B cell (primary cell): Measurements from ENCODE around the gene PGBD5. TPM values are rescaled to one million over a fixed set of nuclear protein-coding genes. Genes with fewer than 3 reads are reported as not detected.

Experiments used
- ATAC-seq: fragments of 200-7000 bp; cut with Tn5 transposase; one replicate; pipeline ENCODE4 v1.10.0; 2021; ENCODE audit warnings: low read depth, mild to moderate bottlenecking, moderate number of reproducible peaks, moderate library complexity
- CTCF ChIA-PET: fragments of 350-600 bp; sonication (Branson Sonifier 250); formaldehyde crosslinking; loops from one replicate; lab custom pipeline; 2021; ENCODE audit warnings: antibody characterized with exemption, inconsistent platforms; lab: Charles Lee
- POLR2A ChIA-PET: fragments of 350-600 bp; sonication (Branson Sonifier 250); formaldehyde crosslinking; loops from one replicate; lab custom pipeline; 2021; ENCODE audit warnings: antibody characterized with exemption; lab: Charles Lee
- DNase-seq: peaks from one replicate; pipeline ENCODE4 v3.0.0; 2013
- H2AFZ ChIP-seq: 2 replicates; pipeline ENCODE4 v1.6.1; 2012; ENCODE audit warnings: mild to moderate bottlenecking, low read depth, low read length; ENCODE audit not compliant: insufficient read depth, poor library complexity, severe bottlenecking
- H3K27ac ChIP-seq, 2 donors: 1 replicate in 1 of 2; 2 replicates in 1 of 2; pipeline ENCODE4 v1.5.1; 2012 to 2013; ENCODE audit warnings: low read length in 2 of 2, mild to moderate bottlenecking in 2 of 2, moderate library complexity in 1 of 2
- H3K27me3 ChIP-seq, 4 experiments: fragments of 200-600 bp in 1 of 4; sonication (generic) in 1 of 4; replicated peaks in 1 of 4; 1 replicate in 2 of 4; 2 replicates in 2 of 4; pipeline versions ENCODE4 v1.6.1 to v1.7.0; 2013 to 2016; ENCODE audit warnings: low read length in 3 of 4, mild to moderate bottlenecking in 2 of 4, mixed read lengths in 1 of 4, moderate library complexity in 1 of 4; ENCODE audit not compliant: insufficient read depth in 4 of 4, control insufficient read depth in 3 of 4; ENCODE audit errors: control extremely low read depth in 1 of 4
- H3K36me3 ChIP-seq, 2 experiments: replicated peaks in 1 of 2; 1 replicate in 1 of 2; 2 replicates in 1 of 2; pipeline versions ENCODE4 v1.6.1 to v1.7.1; 2013; ENCODE audit warnings: low read length in 1 of 2; ENCODE audit not compliant: insufficient read depth in 2 of 2, control insufficient read depth in 1 of 2; ENCODE audit errors: control extremely low read depth in 1 of 2, extremely low read depth in 1 of 2
- H3K4me1 ChIP-seq, 2 donors: fragments of 200-600 bp in 1 of 2; sonication (generic) in 1 of 2; 1 replicate in 1 of 2; 2 replicates in 1 of 2; pipeline versions ENCODE4 v1.5.1 to v1.6.1; 2013 to 2017; ENCODE audit warnings: low read length in 2 of 2; ENCODE audit not compliant: control insufficient read depth in 2 of 2, insufficient read depth in 2 of 2
- H3K4me2 ChIP-seq: replicated peaks from 2 replicates; pipeline ENCODE3; 2012; ENCODE audit warnings: mild to moderate bottlenecking, low read depth, low read length; ENCODE audit not compliant: poor library complexity, severe bottlenecking
- H3K4me3 ChIP-seq, 5 experiments: fragments of 200-600 bp in 1 of 5; sonication (generic) in 1 of 5; 1 replicate in 3 of 5; 2 replicates in 2 of 5; pipeline versions ENCODE4 v1.5.1 to v1.7.0; 2011 to 2016; ENCODE audit warnings: low read length in 4 of 5, mild to moderate bottlenecking in 4 of 5, low read depth in 2 of 5, control low read depth in 1 of 5, moderate library complexity in 1 of 5; ENCODE audit not compliant: insufficient read depth in 1 of 5; ENCODE audit errors: control extremely low read depth in 1 of 5, extremely low read depth in 1 of 5
- H3K79me2 ChIP-seq: fragments of 200-600 bp; sonication (generic); one replicate; pipeline ENCODE4 v1.6.0; 2016; ENCODE audit warnings: low read length; ENCODE audit not compliant: control insufficient read depth, insufficient read depth
- H3K9ac ChIP-seq: fragments of 200-600 bp; sonication (generic); 2 replicates; pipeline ENCODE4 v1.6.1; 2017; ENCODE audit warnings: mild to moderate bottlenecking, low read length, moderate library complexity
- H3K9me3 ChIP-seq, 3 donors: one replicate each; pipeline versions ENCODE4 v1.6.1 to v1.7.1; 2013; ENCODE audit warnings: low read length in 2 of 3; ENCODE audit not compliant: control insufficient read depth in 2 of 3, insufficient read depth in 1 of 3; ENCODE audit errors: control extremely low read depth in 1 of 3
- H4K20me1 ChIP-seq: 2 replicates; pipeline ENCODE4 v1.6.0; 2012; ENCODE audit warnings: mild to moderate bottlenecking, low read length; ENCODE audit not compliant: insufficient read depth, control insufficient read depth, poor library complexity, severe bottlenecking
- H3K27ac Mint-ChIP-seq: one replicate; pipeline ENCODE4 v1.8.0; 2021; ENCODE audit warnings: mixed read lengths
- H3K27me3 Mint-ChIP-seq: one replicate; pipeline ENCODE4 v1.8.0; 2021; ENCODE audit warnings: mixed read lengths
- H3K4me1 Mint-ChIP-seq: one replicate; pipeline ENCODE4 v1.8.0; 2021; ENCODE audit warnings: mixed read lengths
- H3K4me3 Mint-ChIP-seq: one replicate; pipeline ENCODE4 v1.8.0; 2021; ENCODE audit warnings: mixed read lengths
- H3K9me3 Mint-ChIP-seq: one replicate; pipeline ENCODE4 v1.8.0; 2022; ENCODE audit warnings: mixed read lengths; ENCODE audit not compliant: insufficient read depth
- CTCF ChIP-seq: fragments of 200-600 bp; IDR thresholded peaks from one replicate; pipeline ENCODE4 v1.8.0; 2022; ENCODE audit warnings: antibody characterized with exemption, mild to moderate bottlenecking
- EZH2 ChIP-seq: IDR thresholded peaks from 2 replicates; pipeline ENCODE4 v1.6.1; 2012; ENCODE audit warnings: borderline replicate concordance, low read depth, mild to moderate bottlenecking, moderate library complexity, low read length; ENCODE audit not compliant: insufficient read depth, poor library complexity, severe bottlenecking
- WGBS: methylation state at CpG from one replicate; pipeline ENCODE4 v1.1.5; 2013; ENCODE audit warnings: missing lambda C conversion rate; ENCODE audit not compliant: insufficient coverage; 5-methylcytosine and 5-hydroxymethylcytosine counted together
- intact Hi-C: fragments of 100-400 bp; cut with micrococcal nuclease; formaldehyde crosslinking; loops from one replicate; pipeline ENCODE4 v1.10.0; 2022
- polyA plus RNA-seq: library from polyadenylated mRNA; depleted of rRNA; stranded (reverse); fragments of >200 nt; gene quantifications from 2 replicates; pipeline ENCODE4 v1.2.3, GENCODE V29; 2012
- total RNA-seq, 2 donors: library from RNA; stranded (reverse); fragments of 120-200 nt in 1 of 2; gene quantifications; 1 replicate in 1 of 2; 2 replicates in 1 of 2; pipeline versions ENCODE4 v1.2.3 to v1.2.4, GENCODE V29; 2013 to 2022

PGBD5 gene
- total and polyA plus RNA-seq, 2 donors (not counting 1 experiment from before 2014, with no cell fraction given) = 0.07 TPM; not detected in 1

GRCh38 chr1:230414694-230415093 lies 11.4 kb downstream of the PGBD5 start:
- H3K4me1 ChIP-seq = no peaks in the 10 kb centered on the region
- no peaks in the 10 kb centered on the region for H4K20me1 ChIP-seq
- no peak overlapping the region for H3K4me2 ChIP-seq
- intact Hi-C loops = no loop called here
- peaks cover 48% of the 10 kb centered on the region for H3K27me3 Mint-ChIP-seq
- no peak overlapping the region for H3K4me3 ChIP-seq
- H3K4me1 Mint-ChIP-seq = no peaks in the 10 kb centered on the region
- no peak for TF ChIP-seq EZH2
- TF ChIP-seq CTCF = no peak
- H3K27ac ChIP-seq = no peak overlapping the region
- 100% methylated on average over 1 of the region's 4 CpGs for WGBS
- no peak overlapping the region for H3K9ac ChIP-seq
- no peaks in the 10 kb centered on the region for H3K9me3 ChIP-seq
- CTCF ChIA-PET = no interaction called here
- H3K4me3 Mint-ChIP-seq = no peak overlapping the region
- POLR2A ChIA-PET = no interaction called here
- H3K79me2 ChIP-seq = no peaks in the 10 kb centered on the region
- no peak for DNase-seq
- ATAC-seq = no peak
- H2AFZ ChIP-seq = no peak overlapping the region
- peaks cover 0 to 21% (median 0%) of the 10 kb centered on the region in 4 experiments for H3K27me3 ChIP-seq
- no peak overlapping the region for H3K27ac Mint-ChIP-seq
- H3K36me3 ChIP-seq = no peaks in the 10 kb centered on the region
- no peaks in the 10 kb centered on the region for H3K9me3 Mint-ChIP-seq

DNA sequence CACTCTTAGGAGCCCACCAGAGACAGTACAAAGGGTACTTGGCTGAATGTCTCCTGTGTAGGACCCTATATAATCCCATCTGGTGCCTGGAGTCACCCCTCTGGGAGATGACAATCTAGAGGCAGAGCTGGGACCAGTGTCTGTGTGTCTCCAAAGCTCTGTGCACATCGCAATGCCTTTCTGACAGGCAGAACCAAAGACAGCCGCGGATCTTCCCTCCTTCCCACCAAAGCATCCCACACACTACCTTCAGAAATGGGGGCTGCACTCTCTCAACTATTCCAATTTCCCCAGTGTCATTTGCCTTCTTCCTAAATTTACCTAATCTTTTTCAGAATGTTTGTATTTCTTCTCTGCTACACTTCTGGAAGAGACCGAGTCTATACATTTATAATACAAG lies 12.0 kb downstream of the PGBD5 start:
- Histone ChIP-seq H3K9me3 (no peaks in the 10 kb centered on the region), H2AFZ (no peak overlapping the region), H4K20me1 (no peaks in the 10 kb centered on the region), H3K9ac (no peak overlapping the region), H3K4me2 (no peak overlapping the region), H3K4me3 (no peak overlapping the region), H3K36me3 (no peaks in the 10 kb centered on the region), H3K79me2 (no peaks in the 10 kb centered on the region), H3K27ac (no peak overlapping the region), H3K27me3 (peaks cover 0 to 16% (median 0%) of the 10 kb centered on the region in 4 experiments), H3K4me1 (no peaks in the 10 kb centered on the region)
- 100% methylated on average over 3 of the region's 4 CpGs for WGBS
- no peaks in the 10 kb centered on the region for H3K4me1 Mint-ChIP-seq
- no peak overlapping the region for H3K4me3 Mint-ChIP-seq
- ChIA-PET POLR2A (no interaction called here), CTCF (no interaction called here)
- peaks cover 46% of the 10 kb centered on the region for H3K27me3 Mint-ChIP-seq
- H3K27ac Mint-ChIP-seq = no peak overlapping the region
- TF ChIP-seq EZH2 = no peak
- TF ChIP-seq CTCF = no peak
- DNase-seq (no peak), ATAC-seq (no peak)
- intact Hi-C loops = no loop called here
- no peaks in the 10 kb centered on the region for H3K9me3 Mint-ChIP-seq
